T-helper 1 cell treated with Interleukin-12 subunit alpha and Interleukin-12 subunit beta and Interleukin-4 antibody, amounts not matched to agents 30 μg/mL and 1 μg/mL, for 36 hours (primary cell): ENCODE data around the gene PIK3CG.

Experiments used
- H3K27ac Mint-ChIP-seq: one replicate; pipeline ENCODE4 v1.8.0; 2021; ENCODE audit warnings: mild to moderate bottlenecking, mixed read lengths
- H3K27me3 Mint-ChIP-seq: one replicate; pipeline ENCODE4 v1.8.0; 2021; ENCODE audit warnings: low read depth, mixed read lengths
- H3K36me3 Mint-ChIP-seq: one replicate; pipeline ENCODE4 v1.8.0; 2021; ENCODE audit warnings: low read depth, mixed read lengths
- H3K4me1 Mint-ChIP-seq: one replicate; pipeline ENCODE4 v1.8.0; 2021; ENCODE audit warnings: low read depth, mixed read lengths
- H3K4me3 Mint-ChIP-seq: one replicate; pipeline ENCODE4 v1.8.0; 2021; ENCODE audit warnings: mild to moderate bottlenecking, moderate library complexity, mixed read lengths
- H3K9me3 Mint-ChIP-seq: one replicate; pipeline ENCODE4 v1.8.0; 2021; ENCODE audit warnings: mixed read lengths

PIK3CG gene

GRCh38 chr7:106867641-106868351 is 2.7 kb downstream of the PIK3CG start:
- Mint-ChIP-seq H3K27ac (no peak overlapping the region), H3K4me3 (no peak overlapping the region), H3K4me1 (peaks cover 56% of the 10 kb centered on the region)

GRCh38 chr7:106868364-106868763 is 3.3 kb downstream of the PIK3CG start:
- Mint-ChIP-seq H3K27me3 (no peaks in the 10 kb centered on the region), H3K36me3 (peaks cover 56% of the 10 kb centered on the region), H3K27ac (no peak overlapping the region), H3K4me1 (peaks cover 60% of the 10 kb centered on the region), H3K4me3 (no peak overlapping the region), H3K9me3 (peaks cover 6% of the 10 kb centered on the region)

More at GRCh38 chr7:106867641-106868351, 2.7 kb downstream of the PIK3CG start:
- Mint-ChIP-seq H3K36me3 (peaks cover 52% of the 10 kb centered on the region), H3K9me3 (peaks cover 6% of the 10 kb centered on the region), H3K27me3 (no peaks in the 10 kb centered on the region)

GRCh38 chr7:106869954-106870353 is 4.9 kb downstream of the PIK3CG start:
- peak overlapping the region; percentile 43 for H3K27ac Mint-ChIP-seq
- peaks cover 72% of the 10 kb centered on the region for H3K36me3 Mint-ChIP-seq
- peaks cover 62% of the 10 kb centered on the region for H3K4me1 Mint-ChIP-seq

DNA sequence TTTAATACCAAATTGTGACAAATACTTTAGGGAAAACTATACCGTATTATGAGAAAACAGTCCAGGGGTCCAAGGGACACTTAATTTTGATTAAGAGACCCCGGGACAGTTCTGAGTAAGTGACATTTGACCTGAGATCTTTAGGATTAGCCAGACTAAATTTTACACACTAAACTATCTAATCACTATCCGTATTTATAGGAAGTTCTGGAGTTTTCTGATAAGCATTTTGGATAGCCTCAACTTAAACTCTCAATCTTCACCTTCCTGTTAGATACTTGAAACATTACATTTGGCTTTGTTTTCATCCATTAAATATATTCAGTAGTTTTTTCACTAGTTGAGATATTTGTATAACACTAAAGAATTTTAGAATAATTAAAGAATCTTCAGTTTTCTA is 5.4 kb downstream of the PIK3CG start:
- Mint-ChIP-seq H3K36me3 (peaks cover 76% of the 10 kb centered on the region), H3K9me3 (peaks cover 10% of the 10 kb centered on the region), H3K4me1 (peaks cover 60% of the 10 kb centered on the region), H3K4me3 (peak overlapping the region; percentile 59), H3K27me3 (no peaks in the 10 kb centered on the region), H3K27ac (peak overlapping the region; percentile 43)

More at GRCh38 chr7:106869954-106870353, 4.9 kb downstream of the PIK3CG start:
- peaks cover 6% of the 10 kb centered on the region for H3K9me3 Mint-ChIP-seq
- H3K27me3 Mint-ChIP-seq: no peaks in the 10 kb centered on the region
- peak overlapping the region; percentile 59 for H3K4me3 Mint-ChIP-seq

DNA sequence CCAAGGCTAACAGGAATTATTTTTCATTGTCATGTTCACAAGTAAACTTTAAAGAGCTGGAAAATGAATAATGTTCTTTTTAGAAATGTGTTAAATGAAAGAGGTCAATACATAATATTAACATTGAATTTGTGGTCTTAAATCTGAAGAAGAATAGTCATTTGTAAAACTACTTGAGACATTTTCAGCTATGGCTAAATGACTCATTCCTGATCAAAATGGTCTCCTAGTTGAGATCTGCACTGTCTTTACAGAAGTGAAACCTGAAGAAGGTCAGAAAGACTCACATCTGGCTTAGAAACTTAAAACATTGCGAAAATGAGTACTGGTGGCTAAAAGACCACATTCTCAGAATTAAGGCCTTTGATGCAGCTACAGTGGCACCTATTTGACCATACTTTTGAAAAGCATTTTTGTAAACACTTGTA is 5.9 kb downstream of the PIK3CG start:
- peaks cover 78% of the 10 kb centered on the region for H3K36me3 Mint-ChIP-seq
- H3K4me1 Mint-ChIP-seq: peaks cover 60% of the 10 kb centered on the region
- H3K27ac Mint-ChIP-seq: peak overlapping the region; percentile 39
- no peaks in the 10 kb centered on the region for H3K27me3 Mint-ChIP-seq
- peak overlapping the region; percentile 42 for H3K4me3 Mint-ChIP-seq
- H3K9me3 Mint-ChIP-seq: peaks cover 12% of the 10 kb centered on the region

DNA sequence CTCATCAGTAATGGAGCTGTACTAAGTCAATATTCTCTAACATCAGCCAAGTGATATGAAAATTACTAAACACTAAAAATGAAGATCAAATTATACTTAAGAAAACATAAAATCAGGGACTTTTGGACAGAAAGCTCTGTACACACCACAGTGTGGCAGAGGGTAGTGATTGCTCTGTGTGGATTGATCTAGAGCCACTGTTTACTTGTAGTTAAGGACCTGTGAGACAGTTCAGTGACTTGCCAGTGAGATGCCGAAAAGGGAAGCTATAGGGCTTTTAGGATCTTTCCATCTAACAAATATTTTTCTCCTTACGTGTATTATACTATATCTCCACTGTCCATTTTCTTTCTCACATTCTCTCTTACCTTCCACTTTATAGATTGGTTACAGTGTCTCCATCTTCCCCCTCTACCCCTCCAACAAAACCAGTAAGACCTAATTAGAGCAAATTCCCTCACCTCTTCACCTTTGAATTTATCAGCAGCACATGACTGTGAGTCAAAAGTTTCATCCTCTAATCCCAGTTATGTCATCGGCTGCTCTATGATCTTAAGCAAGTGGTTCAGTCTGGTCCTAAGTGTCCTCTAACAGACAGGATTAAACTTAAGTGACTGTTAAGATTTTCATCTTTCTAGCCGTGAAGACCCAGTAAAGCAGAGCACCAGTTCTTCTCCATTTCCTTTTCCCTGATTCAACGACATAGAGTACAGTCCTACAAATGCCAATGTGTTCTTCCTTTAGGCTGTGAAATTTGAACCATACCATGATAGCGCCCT is 6.9 kb downstream of the PIK3CG start:
- Mint-ChIP-seq H3K4me3 (peak overlapping the region; percentile 29), H3K36me3 (peaks cover 80% of the 10 kb centered on the region)

GRCh38 chr7:106872763-106873162 is 7.7 kb downstream of the PIK3CG start:
- Mint-ChIP-seq H3K4me3 (no peak overlapping the region), H3K27me3 (no peaks in the 10 kb centered on the region), H3K27ac (no peak overlapping the region), H3K36me3 (peaks cover 83% of the 10 kb centered on the region), H3K9me3 (peaks cover 12% of the 10 kb centered on the region), H3K4me1 (peaks cover 52% of the 10 kb centered on the region)

More for the DNA sequence above, 6.9 kb downstream of the PIK3CG start:
- no peaks in the 10 kb centered on the region for H3K27me3 Mint-ChIP-seq
- H3K27ac Mint-ChIP-seq: peak overlapping the region; percentile 35
- H3K4me1 Mint-ChIP-seq: peaks cover 53% of the 10 kb centered on the region
- H3K9me3 Mint-ChIP-seq: peaks cover 12% of the 10 kb centered on the region

DNA sequence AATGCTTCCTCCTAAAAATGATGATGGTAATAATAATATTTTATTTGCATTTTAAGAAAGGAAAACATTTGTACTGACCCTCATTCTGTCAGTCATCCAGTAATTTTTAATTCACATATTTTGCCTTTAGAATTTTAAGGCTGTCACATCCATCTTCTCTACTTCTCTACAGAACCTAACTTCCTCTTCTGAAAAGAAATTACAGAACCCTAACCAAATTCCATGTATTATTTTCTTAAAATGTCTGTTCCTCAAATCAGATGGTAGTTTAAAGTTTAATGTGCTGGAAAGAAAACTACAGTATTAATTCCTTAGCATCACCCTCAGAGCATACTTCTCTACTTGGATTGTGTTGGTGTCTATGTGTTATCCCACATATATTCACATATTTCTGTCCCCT is 9.0 kb downstream of the PIK3CG start:
- H3K27ac Mint-ChIP-seq: no peak overlapping the region
- peaks cover 83% of the 10 kb centered on the region for H3K36me3 Mint-ChIP-seq
- no peaks in the 10 kb centered on the region for H3K27me3 Mint-ChIP-seq
- peaks cover 52% of the 10 kb centered on the region for H3K4me1 Mint-ChIP-seq
- H3K4me3 Mint-ChIP-seq: no peak overlapping the region
- H3K9me3 Mint-ChIP-seq: peaks cover 6% of the 10 kb centered on the region

GRCh38 chr7:106875508-106875907 is 10.4 kb downstream of the PIK3CG start:
- no peak overlapping the region for H3K27ac Mint-ChIP-seq
- H3K9me3 Mint-ChIP-seq: peaks cover 6% of the 10 kb centered on the region
- H3K36me3 Mint-ChIP-seq: peaks cover 77% of the 10 kb centered on the region
- H3K4me3 Mint-ChIP-seq: no peak overlapping the region
- peaks cover 43% of the 10 kb centered on the region for H3K4me1 Mint-ChIP-seq
- no peaks in the 10 kb centered on the region for H3K27me3 Mint-ChIP-seq

DNA sequence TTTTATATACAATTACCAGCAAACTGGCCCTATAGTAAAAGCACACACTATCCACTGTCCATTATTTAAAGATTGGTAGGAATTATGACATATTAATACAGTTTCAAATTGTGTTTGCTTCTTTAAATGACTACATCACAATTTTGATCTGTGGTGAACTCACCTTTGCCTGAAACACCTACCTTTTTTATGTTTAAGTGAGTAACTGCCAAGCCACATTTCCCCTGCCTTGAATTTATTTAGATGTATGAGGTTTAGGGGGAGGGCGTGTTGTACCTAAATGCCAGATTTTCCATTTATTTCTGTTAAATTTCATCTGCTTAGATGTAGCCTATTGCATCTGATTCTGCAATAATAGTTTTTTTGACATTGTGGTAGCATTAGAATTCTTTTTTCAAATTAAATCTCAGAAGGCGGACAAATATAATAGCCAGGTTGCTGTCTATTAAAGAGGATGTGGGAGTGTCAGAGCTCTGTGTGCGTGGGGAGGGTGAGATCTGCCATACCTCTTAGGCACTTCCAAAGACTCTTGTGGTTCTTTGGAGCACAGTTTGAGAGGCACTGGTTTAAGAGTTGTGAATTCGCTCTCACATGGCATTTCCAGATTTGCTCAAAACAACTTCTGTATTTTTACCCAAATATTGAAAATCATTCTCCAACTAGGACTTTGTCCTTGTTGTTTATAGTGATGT is 13.8 kb downstream of the PIK3CG start:
- no peak overlapping the region for H3K27ac Mint-ChIP-seq
- H3K4me1 Mint-ChIP-seq: peaks cover 19% of the 10 kb centered on the region
- H3K36me3 Mint-ChIP-seq: peaks cover 80% of the 10 kb centered on the region
- peaks cover 6% of the 10 kb centered on the region for H3K9me3 Mint-ChIP-seq
- H3K4me3 Mint-ChIP-seq: no peak overlapping the region
- H3K27me3 Mint-ChIP-seq: no peaks in the 10 kb centered on the region

DNA sequence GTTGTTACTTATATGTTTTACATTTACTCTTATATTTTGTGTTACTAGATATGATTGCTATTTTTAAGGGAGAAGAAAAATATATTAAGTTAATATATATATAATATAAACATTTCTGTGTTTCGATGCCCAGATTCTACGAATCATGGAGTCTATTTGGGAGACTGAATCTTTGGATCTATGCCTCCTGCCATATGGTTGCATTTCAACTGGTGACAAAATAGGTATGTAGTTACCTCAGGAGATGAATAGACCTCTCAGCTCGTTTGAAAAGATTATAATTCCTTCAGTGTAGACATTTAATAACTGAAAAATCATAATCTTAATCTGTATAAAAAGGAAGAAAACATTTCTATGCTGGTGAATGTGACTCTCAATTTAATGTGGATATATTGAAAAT is 16.9 kb downstream of the PIK3CG start:
- H3K9me3 Mint-ChIP-seq: no peaks in the 10 kb centered on the region
- no peak overlapping the region for H3K27ac Mint-ChIP-seq
- peaks cover 16% of the 10 kb centered on the region for H3K4me1 Mint-ChIP-seq
- no peaks in the 10 kb centered on the region for H3K27me3 Mint-ChIP-seq
- H3K4me3 Mint-ChIP-seq: no peak overlapping the region
- H3K36me3 Mint-ChIP-seq: peaks cover 82% of the 10 kb centered on the region

GRCh38 chr7:106883456-106884026 is 18.5 kb downstream of the PIK3CG start:
- H3K36me3 Mint-ChIP-seq: peaks cover 78% of the 10 kb centered on the region
- H3K27me3 Mint-ChIP-seq: no peaks in the 10 kb centered on the region
- no peaks in the 10 kb centered on the region for H3K9me3 Mint-ChIP-seq
- no peak overlapping the region for H3K4me3 Mint-ChIP-seq
- peaks cover 8% of the 10 kb centered on the region for H3K4me1 Mint-ChIP-seq
- no peak overlapping the region for H3K27ac Mint-ChIP-seq

GRCh38 chr7:106885652-106886051 is 20.6 kb downstream of the PIK3CG start:
- no peaks in the 10 kb centered on the region for H3K9me3 Mint-ChIP-seq
- H3K27ac Mint-ChIP-seq: no peak overlapping the region
- peaks cover 75% of the 10 kb centered on the region for H3K36me3 Mint-ChIP-seq
- no peaks in the 10 kb centered on the region for H3K27me3 Mint-ChIP-seq
- H3K4me1 Mint-ChIP-seq: peaks cover 6% of the 10 kb centered on the region
- H3K4me3 Mint-ChIP-seq: no peak overlapping the region

GRCh38 chr7:106887421-106887820 is 22.3 kb downstream of the PIK3CG start:
- H3K27ac Mint-ChIP-seq: no peak overlapping the region
- peaks cover 7% of the 10 kb centered on the region for H3K4me1 Mint-ChIP-seq
- no peaks in the 10 kb centered on the region for H3K27me3 Mint-ChIP-seq
- H3K36me3 Mint-ChIP-seq: peaks cover 74% of the 10 kb centered on the region
- H3K4me3 Mint-ChIP-seq: no peak overlapping the region
- H3K9me3 Mint-ChIP-seq: no peaks in the 10 kb centered on the region
